GM18909 (cell line): ENCODE measurements around the gene ULBP1.
"Not testable (repeated sequence)": the region's sequence is repeated elsewhere in the genome, so short reads cannot be mapped to it uniquely, and the experiment has no call there.

Experiments used
- ATAC-seq: cut with Tn5 transposase; IDR thresholded peaks from one replicate; pipeline ENCODE4 v1.9.1; 2021; ENCODE audit warnings: mild to moderate bottlenecking; ENCODE audit not compliant: unreplicated experiment, poor library complexity

Gene ULBP1

GRCh38 chr6:149950423-149950822, 13.3 kb upstream of the ULBP1 start:
- no peak for ATAC-seq

GRCh38 chr6:149951096-149951495, 12.6 kb upstream of the ULBP1 start:
- no peak for ATAC-seq

GRCh38 chr6:149951626-149952025, 12.1 kb upstream of the ULBP1 start:
- ATAC-seq, result no peak

GRCh38 chr6:149953390-149953789, 10.4 kb upstream of the ULBP1 start:
- ATAC-seq, result not testable (repeated sequence)

- not testable (repeated sequence) for ATAC-seq
Measured at GRCh38 chr6:149953934-149954327, 9.8 kb upstream of the ULBP1 start.

- not testable (repeated sequence) for ATAC-seq
Measured at GRCh38 chr6:149954328-149954983, 9.3 kb upstream of the ULBP1 start.

- ATAC-seq, result not testable (repeated sequence)
Measured at GRCh38 chr6:149954984-149955653, 8.6 kb upstream of the ULBP1 start.

- ATAC-seq, result not testable (repeated sequence)
Measured at GRCh38 chr6:149955654-149956317, 8.0 kb upstream of the ULBP1 start.

GRCh38 chr6:149958124-149958523, 5.6 kb upstream of the ULBP1 start:
- not testable (repeated sequence) for ATAC-seq

- not testable (repeated sequence) for ATAC-seq
Measured at GRCh38 chr6:149959806-149960205, 3.9 kb upstream of the ULBP1 start.

GRCh38 chr6:149960488-149960887, 3.3 kb upstream of the ULBP1 start:
- no peak for ATAC-seq

GRCh38 chr6:149961728-149962425, 1.9 kb upstream of the ULBP1 start:
- no peak for ATAC-seq

- no peak for ATAC-seq
Measured at GRCh38 chr6:149962461-149963211, 1.1 kb upstream of the ULBP1 start.

GRCh38 chr6:149963212-149963461, 606 bp upstream of the ULBP1 start:
- ATAC-seq, result no peak

GRCh38 chr6:149964308-149965193, 808 bp downstream of the ULBP1 start:
- no peak for ATAC-seq

- ATAC-seq, result no peak
Measured at GRCh38 chr6:149965194-149966020, 1.7 kb downstream of the ULBP1 start.

GRCh38 chr6:149966319-149966718, 2.6 kb downstream of the ULBP1 start:
- ATAC-seq, result not testable (repeated sequence)

- no peak for ATAC-seq
Measured at GRCh38 chr6:149967591-149967990, 3.8 kb downstream of the ULBP1 start.

GRCh38 chr6:149967999-149968398, 4.3 kb downstream of the ULBP1 start:
- ATAC-seq, result not testable (repeated sequence)
